ENCODE results near the gene CHRNB4.

GRCh38 chr15:78623786-78624497 is 17.1 kb downstream of the CHRNB4 start:
- TF ChIP-seq EP300 (IDR thresholded peaks at IDR 0.05) = no peak
- no peak for TF ChIP-seq POLR2A (IDR thresholded peaks at IDR 0.05)
- no peak for TF ChIP-seq CTCF (IDR thresholded peaks at IDR 0.05)
